Middle frontal gyrus (tissue), 1 donor: Measurements from ENCODE around the gene KRTAP9-4.
"Not testable (repeated sequence)": the region's sequence is repeated elsewhere in the genome, so short reads cannot be mapped to it uniquely, and the experiment has no call there.

ENCODE experiments used
- DNase-seq: peaks from one replicate; pipeline ENCODE4 v3.0.0-alpha.2; 2015; ENCODE audit warnings: low spot score; ENCODE audit errors: extremely low spot score

KRTAP9-4 gene

DNA sequence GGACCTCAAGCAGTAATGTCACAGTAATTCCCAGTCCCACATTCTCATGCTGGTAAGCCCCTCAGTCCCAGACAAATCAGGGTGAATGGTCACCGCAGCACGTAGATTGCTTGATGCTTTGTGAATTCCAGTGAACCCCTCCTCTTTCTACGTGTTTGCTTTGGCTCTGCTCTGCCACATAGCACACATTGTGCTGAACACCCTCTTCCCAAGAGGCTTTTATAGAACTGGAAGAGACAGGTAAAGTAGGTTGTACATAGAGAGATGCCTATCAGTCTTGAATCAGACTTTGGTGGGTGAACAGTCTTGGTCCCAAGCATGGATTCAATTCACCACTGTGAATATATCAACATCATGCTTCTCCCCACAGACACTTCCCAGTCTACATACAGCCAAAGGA is 15.1 kb downstream of the KRTAP9-4 start:
- DNase-seq, result no peak

DNA sequence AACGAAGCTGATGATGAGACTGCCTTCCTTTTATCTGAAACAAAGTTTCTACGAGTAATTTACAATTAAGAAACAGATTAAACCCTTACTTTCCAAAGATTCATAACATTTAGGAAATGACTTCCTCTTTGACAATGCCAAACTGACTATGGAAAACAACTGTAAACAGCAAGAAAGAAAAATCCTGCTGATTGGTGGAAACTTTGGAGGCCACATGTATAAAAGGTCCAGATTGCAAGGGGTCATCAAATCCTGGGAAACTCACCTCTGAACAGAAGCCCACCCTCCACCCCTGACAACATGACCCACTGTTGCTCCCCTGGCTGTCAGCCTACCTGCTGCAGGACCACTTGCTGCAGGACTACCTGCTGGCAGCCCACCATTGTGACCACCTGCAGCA is 15.6 kb downstream of the KRTAP9-4 start, which contains the start of gene KRTAP9-6:
KRTAP9-6 (plus strand) TSS at position 301 of the 400 bp plus-strand sequence; CDS start at position 301, 0 bp downstream.
- no peak for DNase-seq

DNA sequence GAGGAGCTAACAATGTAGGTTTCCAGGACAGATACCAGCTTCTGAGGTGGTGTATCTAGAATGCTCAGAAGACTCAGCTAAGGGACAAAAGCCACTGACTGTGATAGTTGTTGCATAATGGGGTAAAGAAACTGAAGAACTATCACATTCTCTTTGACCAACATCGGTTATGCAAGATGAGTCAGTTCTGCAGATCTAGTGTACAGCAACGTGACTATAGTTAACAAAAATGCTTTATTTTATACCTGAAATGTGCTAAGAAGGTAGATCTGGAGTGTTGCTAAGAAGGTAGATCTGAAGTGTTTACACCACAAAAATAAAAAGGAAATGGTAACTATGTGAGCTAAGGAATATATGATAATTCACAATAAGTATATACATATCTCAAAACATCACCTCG is 18.2 kb downstream of the KRTAP9-4 start:
- DNase-seq, result no peak

DNA sequence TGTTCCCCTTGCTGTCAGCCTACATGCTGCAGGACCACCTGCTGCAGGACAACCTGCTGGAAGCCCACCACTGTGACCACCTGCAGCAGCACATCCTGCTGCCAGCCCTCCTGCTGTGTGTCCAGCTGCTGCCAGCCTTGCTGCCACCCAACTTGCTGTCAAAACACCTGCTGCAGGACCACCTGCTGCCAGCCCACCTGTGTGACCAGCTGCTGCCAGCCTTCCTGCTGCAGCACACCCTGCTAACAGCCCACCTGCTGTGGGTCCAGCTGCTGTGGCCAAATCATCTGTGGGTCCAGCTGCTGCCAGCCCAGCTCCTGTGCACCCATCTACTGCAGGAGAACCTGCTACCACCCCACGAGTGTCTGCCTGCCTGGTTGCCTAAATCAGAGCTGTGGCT is 21.8 kb downstream of the KRTAP9-4 start:
- not testable (repeated sequence) for DNase-seq

DNA sequence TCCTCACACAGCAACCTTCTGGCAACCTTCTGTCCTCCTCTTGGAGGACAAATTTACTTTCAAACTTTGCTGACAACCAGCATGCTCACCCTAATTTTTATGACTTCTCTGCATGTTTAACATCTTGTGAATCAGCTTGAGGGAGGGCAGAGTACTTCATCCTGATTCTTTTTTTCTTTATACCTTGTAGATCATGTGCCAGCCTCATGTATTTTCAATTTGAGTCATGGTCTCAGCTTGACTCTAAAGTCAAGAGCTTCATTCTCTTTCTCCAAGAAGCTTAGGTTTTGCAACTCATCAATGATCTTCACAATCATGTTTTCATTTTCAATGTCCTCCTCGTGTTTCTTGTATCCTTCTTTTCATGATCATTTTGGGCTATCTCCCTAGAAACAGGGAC is 22.4 kb downstream of the KRTAP9-4 start:
- DNase-seq, result no peak

DNA sequence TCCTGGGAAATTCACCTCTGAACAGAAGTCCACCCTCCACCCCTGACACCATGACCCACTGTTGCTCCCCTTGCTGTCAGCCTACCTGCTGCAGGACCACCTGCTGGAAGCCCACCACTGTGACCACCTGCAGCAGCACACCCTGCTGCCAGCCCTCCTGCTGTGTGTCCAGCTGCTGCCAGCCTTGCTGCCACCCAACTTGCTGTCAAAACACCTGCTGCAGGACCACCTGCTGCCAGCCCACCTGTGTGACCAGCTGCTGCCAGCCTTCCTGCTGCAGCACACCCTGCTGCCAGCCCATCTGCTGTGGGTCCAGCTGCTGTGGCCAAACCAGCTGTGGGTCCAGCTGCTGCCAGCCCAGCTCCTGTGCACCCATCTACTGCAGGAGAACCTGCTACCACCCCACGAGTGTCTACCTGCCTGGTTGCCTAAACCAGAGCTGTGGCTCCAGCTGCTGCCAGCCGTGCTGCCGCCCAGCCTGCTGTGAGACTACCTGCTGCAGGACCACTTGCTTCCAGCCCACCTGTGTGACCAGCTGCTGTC is 26.2 kb downstream of the KRTAP9-4 start, which contains the start of gene KRTAP9-7:
KRTAP9-7 (plus strand) TSS at position 51 of the 543 bp plus-strand sequence; CDS start at position 51, 0 bp downstream.
- not testable (repeated sequence) for DNase-seq

DNA sequence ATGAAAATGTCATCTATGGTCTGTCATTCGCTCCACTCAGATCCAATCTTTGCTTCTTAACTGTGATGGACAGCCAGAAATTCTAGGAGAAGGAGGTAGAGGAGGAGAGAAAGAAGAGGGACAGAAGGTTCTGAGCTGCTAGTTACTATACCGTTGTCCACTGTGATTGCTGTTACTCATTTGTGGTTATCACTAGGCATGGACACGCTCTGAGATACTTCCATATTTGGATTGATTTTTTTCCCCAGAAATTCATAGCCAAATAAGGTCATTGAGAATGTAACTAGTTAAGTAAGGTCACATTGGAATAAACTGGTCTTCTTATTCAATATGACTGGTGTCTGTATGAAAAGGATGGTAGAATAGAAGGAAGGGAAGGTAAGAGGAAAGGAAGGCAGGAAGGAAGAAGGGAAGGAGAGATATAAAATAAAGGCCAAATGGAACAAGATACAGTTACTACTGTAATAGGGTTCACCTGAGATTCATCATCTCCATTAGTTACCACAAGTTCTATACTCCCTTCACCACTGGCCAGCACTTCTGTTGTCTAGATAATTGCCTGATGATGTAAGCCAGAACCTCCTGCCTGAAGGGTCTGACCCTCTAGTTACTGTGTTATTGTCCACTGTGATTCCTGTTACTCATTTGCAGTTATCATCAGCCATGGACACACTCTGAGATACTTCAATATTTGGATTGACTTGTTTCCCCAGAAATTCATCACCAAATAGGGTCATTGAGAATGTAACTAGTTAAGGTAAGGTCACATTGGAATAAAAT is 28.9 kb downstream of the KRTAP9-4 start:
- DNase-seq, result no peak

DNA sequence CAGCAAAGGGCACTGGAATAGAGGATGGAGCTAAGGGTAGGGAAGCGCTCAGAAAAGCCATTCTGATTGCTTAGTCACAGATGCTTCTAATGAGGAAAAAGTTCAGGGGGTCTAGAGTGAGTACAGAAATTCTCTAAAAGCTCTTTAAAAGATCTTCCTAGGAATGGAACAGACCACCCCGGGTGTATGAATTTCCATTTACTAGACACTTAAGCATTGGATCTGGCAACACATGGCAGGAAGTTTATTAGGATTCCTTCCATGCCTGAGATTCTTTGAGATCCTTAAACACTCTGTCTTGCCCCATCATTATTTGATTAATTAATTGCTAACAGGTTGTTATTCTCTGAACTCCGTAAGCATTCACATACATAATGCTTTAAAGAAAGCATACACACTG is 34.6 kb downstream of the KRTAP9-4 start:
- no peak for DNase-seq

DNA sequence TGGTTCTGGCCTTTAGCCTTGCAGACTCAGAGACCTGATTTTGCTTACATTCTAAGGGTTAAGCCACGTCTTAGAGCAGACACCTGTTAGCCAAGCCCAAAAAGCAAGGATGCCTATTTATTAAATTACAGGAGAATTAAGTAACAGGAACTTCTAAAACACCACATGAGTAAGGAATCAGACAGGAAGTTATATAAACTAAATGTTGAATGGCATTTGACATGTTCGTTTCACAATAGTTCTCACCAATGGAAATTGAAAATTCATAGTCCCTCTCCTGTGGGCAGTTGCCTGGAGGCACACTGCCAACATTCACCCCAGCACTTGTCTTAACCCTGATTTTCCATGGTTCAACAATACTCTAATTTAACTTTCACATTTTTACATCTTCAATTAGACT is 35.1 kb downstream of the KRTAP9-4 start:
- no peak for DNase-seq

DNA sequence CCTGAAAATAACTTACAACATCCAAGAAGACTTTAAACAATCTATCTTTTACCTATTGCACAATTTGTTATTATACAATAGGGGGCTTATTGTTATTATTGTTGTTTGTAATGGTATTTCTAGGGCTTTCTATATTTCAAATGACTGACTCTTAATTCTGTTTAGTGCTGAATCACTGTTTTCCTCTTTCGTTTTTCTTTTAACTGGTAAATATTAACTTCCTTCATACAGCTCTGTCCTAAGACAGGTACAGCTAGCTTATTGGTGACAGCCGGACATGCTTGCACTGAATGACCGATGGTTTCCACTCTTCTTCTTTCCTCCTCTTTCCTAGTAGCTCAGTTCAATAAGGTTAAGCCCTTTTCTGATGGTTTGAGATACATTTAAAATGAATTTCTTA is 37.6 kb downstream of the KRTAP9-4 start:
- no peak for DNase-seq

DNA sequence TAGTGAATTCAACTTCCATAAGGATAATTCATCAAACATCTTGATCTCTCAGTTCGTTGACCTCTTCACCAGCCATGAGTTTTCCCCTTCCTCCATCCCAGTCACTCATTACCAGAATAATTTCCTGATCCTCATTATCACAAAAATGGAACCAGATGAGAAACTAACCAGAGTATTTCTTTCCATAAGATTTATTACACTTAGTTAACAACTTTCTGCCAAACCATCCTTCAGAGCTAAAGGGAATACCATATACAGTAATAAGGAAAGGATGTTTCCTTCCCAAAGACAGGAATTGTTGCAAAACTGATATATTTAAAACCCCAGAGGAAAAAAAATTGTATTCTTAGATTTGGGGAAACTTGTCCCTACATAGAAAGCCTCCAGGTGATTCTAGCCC is 44.5 kb downstream of the KRTAP9-4 start:
- no peak for DNase-seq

DNA sequence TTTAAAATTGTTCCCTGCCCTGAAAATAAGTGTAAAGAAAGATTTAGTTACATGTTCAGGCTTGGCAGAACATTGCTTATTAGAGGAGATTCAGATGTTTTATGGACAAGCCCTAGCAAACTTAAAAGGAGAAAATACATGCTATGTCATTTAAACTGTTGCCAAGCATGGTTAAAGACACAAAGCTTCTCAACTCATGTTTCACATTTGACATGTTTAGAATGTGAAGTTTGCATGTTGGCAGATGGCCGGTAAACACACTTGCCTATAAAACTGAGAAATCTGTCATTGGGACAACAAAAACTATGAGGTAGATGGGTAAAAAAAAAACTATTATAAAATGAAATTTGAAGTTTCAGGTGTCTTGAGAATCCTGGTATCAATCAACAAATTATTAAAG is 47.4 kb downstream of the KRTAP9-4 start:
- DNase-seq, result no peak

DNA sequence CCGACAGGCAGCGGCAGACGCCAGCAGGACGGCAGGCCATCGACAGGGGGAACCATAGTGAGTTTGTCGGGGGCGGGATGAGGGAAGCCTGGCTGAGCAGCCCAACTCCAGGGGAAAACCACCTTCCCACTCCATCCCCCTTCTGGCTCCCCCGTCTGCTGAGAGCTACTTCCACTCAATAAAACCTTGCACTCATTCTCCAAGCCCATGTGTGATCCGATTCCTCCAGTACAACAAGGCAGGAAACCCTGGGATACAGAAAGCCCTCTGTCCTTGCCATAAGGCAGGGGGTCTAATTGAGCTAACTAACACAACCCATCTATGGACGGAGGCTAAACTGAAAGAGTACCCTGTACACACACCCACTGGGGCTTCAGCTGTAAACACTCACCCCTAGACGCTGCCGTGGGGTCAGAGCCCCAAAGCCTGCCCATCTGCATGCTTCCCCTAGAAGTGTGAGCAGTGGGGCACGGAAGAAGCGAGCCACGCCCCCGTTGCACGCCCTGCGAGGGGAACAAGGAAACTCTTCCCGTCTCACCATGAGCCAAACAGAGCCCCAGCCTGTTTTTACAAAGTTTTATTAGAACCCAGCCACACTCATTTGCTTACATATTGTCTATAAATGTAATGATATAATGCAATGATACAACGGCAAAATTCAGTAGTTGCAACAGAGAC is 49.1 kb downstream of the KRTAP9-4 start:
- no peak for DNase-seq
